Coronary artery (tissue), 2 donors: Measurements from ENCODE around the gene RBM14.
"Not testable (repeated sequence)": the region's sequence is repeated elsewhere in the genome, so short reads cannot be mapped to it uniquely, and the experiment has no call there.

ENCODE experiments used
- DNase-seq: peaks from one replicate; pipeline ENCODE4 v3.0.0-alpha.2; 2017; ENCODE audit warnings: low spot score
- H3K27ac ChIP-seq, 2 donors: fragments of 200-600 bp; sonication (generic); one replicate each; pipeline ENCODE4 v1.5.1; 2016 to 2019
- H3K4me3 ChIP-seq: fragments of 200-600 bp; sonication (generic); 2 replicates; pipeline ENCODE4 v1.5.1; 2016; ENCODE audit warnings: mild to moderate bottlenecking, moderate library complexity
- TF ChIP-seq, protein P1 (sequence below): fragments of 200-600 bp; sonication (generic); IDR thresholded peaks from one replicate; pipeline ENCODE4 v1.5.1; 2019; ENCODE audit warnings: antibody characterized with exemption

Gene RBM14

DNA sequence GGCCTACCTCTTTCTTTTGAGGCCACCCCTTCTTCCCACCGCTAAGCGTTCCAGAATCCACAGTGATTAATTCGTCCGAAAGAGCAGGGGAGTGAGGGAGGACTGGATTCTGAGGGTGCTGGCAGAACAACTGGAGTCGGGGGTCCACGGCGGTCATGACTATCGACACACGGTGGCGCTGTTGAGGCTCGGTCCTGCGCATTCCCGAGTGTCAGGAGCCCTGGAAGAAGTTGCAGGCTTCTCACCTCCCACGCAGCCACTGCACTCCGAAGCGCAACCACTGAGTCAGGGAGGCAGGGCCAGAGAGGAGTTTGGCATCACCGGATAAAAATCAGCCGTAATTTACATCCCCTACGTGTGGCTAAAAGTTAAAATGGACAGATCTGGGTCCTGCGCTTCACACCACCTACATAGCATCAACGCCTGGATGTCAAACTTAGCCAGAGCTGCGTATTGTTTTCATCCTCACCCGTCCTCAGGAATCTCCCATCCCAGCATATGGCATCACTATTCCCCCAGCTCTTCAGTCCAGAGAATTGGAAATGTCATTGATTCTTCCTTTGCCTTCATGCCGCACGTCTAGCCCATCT lies 37.3 kb upstream of the RBM14 start:
- DNase-seq: no peak

DNA sequence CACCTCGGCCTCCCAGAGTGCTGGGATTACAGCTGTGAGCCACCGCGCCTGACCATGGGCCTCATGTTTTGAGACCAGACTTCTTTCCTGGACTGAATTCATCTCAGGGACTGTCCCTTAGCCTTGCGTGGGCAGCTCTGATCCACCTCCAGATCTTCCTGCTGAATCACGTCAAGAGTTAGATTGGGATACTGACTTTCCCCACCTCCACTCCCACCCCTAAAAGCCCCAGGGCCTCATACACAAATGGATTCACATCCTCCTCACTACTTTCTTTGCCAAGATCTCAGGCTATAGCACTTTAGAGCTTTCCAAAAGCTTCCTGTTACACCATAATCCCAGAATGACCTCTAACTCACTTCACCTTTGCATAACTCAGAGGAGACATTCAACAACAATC lies 35.6 kb upstream of the RBM14 start:
- no peak overlapping the region for H3K27ac ChIP-seq
- DNase-seq: no peak
- H3K4me3 ChIP-seq: no peak overlapping the region
- TF ChIP-seq, protein P1, sequence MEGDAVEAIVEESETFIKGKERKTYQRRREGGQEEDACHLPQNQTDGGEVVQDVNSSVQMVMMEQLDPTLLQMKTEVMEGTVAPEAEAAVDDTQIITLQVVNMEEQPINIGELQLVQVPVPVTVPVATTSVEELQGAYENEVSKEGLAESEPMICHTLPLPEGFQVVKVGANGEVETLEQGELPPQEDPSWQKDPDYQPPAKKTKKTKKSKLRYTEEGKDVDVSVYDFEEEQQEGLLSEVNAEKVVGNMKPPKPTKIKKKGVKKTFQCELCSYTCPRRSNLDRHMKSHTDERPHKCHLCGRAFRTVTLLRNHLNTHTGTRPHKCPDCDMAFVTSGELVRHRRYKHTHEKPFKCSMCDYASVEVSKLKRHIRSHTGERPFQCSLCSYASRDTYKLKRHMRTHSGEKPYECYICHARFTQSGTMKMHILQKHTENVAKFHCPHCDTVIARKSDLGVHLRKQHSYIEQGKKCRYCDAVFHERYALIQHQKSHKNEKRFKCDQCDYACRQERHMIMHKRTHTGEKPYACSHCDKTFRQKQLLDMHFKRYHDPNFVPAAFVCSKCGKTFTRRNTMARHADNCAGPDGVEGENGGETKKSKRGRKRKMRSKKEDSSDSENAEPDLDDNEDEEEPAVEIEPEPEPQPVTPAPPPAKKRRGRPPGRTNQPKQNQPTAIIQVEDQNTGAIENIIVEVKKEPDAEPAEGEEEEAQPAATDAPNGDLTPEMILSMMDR: no peak

More for the DNA sequence above, 37.3 kb upstream of the RBM14 start:
- Histone ChIP-seq H3K27ac (no peak overlapping the region), H3K4me3 (no peak overlapping the region)
- TF ChIP-seq, protein P1: peak; percentile 78

DNA sequence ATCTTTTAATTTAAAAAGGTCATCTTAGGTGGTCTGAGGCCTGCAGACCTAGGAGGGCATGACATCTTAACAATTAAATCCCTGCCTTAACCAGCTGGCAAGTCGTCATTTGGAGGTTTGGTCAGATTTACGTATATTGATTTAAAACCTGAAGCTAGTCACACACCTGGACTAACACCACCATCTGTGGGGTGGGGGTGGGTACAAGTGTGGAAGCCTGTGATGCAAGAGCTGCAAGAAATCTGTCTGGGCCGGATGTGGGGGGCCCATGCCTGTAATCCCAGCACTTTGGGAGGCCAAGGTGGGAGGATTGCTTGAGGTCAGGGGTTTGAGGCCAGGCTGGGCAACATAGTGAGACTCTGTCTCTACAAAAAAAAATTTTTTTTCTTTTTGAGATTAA lies 35.2 kb upstream of the RBM14 start:
- no peak overlapping the region for H3K4me3 ChIP-seq
- H3K27ac ChIP-seq: no peak overlapping the region
- TF ChIP-seq, protein P1: no peak

DNA sequence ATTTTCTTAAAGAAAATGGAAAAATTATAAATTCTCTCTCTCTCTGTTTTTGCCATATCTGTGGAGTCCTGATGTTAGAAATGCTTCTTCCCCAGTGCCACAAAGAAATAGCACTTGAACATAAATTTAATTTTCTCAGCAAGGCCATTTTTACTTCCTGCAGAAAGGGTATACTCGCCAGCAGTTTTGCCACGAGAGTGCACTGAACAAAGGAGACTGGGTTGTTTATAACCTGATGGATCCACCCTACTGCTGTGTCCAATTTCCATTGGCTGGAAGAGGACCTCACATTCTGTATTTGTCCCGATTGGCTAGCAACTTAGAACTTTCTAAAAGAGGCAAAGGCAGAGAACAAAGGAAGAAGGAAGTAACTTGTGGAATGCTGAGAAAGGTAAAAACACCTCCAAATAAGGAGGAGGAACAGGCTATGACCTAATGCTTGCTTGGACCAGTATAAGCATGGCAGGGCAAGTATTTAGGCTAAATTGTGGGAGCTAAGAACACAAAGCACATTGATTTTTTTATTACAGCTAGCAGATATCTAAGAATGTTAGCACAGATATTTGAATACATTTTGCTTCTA lies 33.8 kb upstream of the RBM14 start:
- not testable (repeated sequence) for H3K4me3 ChIP-seq, H3K27ac ChIP-seq, DNase-seq

More for the DNA sequence above, 35.2 kb upstream of the RBM14 start:
- no peak for DNase-seq

DNA sequence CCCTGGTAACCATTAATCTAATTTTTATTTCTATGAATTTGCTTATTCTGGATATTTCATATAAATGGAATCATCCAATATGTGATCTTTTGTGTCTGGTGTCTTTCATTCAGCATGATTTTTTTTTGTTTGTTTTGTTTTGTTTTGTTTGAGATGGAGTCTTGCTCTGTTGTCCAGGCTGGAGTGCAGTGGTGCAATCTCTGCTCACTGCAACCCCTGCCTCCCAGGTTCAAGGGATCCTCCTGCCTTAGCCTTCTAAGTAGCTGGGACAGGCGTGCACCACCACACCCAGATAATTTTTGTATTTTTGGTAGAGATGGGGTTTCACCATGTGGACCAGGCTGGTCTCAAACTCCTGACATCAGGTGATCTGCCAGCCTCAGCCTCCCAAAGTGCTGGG lies 31.0 kb upstream of the RBM14 start:
- H3K4me3 ChIP-seq, DNase-seq, H3K27ac ChIP-seq: not testable (repeated sequence)

DNA sequence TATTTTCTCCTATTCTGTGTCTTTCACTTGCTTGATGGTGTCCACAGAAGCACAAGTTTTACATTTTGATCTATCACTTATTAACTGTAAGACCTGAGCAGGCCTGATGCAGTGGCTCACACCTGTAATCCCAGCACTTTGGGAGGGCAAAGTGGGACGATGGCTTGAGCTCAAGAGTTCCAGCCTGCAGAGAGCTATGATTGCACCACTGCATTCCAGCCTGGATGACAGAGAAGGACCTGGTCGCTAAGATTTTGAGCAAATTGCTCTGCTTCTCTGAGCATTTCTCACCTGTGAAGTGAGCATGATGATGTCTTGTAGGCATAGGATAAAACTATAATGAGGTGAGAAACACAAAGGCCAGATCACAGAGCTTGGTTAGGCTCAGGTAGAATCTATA lies 30.3 kb upstream of the RBM14 start:
- Histone ChIP-seq H3K27ac (no peak overlapping the region), H3K4me3 (no peak overlapping the region)
- DNase-seq: no peak
- TF ChIP-seq, protein P1: no peak

DNA sequence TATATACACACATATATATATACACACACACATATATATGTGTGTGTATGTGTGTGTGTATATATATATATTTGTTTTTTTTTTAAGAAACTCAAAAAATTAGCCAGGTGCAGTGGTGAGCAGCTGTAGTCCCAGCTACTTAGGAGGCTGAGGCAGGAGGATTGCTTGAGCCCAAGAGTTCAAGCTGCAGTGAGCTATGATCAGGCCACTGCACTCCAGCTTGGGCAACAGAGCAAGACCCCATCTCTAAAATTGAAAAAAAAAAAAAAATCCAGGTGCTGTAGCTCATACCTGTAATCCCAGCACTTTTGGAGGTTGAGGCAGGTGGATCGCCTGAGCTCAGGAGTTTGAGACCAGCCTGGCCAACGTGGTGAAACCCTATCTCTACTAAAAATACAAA lies 27.1 kb upstream of the RBM14 start:
- H3K4me3 ChIP-seq, DNase-seq, H3K27ac ChIP-seq: not testable (repeated sequence)

DNA sequence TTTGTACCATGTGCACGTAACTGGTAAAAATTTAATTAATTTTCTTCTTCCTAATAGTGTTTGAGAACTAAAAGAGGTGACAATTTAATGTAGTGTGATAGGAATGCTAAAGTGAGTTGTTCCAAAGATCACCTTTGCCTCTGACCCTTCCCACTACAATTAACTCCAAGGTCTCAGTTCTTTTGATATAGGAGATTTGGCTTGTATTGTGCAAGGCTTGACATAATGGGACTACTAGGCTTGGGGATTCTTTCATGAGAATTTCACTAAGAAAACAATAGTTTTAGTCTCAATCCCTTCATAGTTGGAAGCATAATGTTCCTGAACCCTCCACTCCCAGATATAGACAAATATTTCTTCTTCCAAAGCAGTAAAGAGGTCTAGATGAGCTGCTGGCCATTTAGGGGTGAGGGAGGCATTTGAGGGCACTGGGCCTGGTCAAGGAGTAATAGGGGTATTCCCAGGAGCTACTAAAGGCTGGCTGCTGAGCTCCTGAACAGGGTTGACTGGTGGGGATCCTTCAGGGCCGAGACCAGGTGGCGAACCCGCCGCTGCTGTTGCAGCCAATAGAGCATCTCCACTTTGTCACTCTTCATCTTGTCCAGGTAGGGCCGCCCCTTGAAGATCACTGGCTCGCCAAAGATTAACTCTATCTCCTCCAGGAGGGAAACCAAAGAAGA lies 26.3 kb upstream of the RBM14 start:
- no peak for DNase-seq
- TF ChIP-seq, protein P1: no peak
- no peak overlapping the region for H3K4me3 ChIP-seq

More for the DNA sequence above, 26.3 kb upstream of the RBM14 start:
- H3K27ac ChIP-seq: no peak overlapping the region
